ENCODE measurements around the gene DRC1.
"Not testable (repeated sequence)": the region's sequence is repeated elsewhere in the genome, so short reads cannot be mapped to it uniquely, and the experiment has no call there.

Gene DRC1

GRCh38 chr2:26463244-26464192 is 61.8 kb downstream of the DRC1 start:
- no peak for DNase-seq (ENCODE audit: low spot score)

GRCh38 chr2:26464390-26465265 is 62.9 kb downstream of the DRC1 start:
- no peak for DNase-seq (ENCODE audit: low spot score)

- no peak for DNase-seq (ENCODE audit: low spot score)
These were observed 63.7 kb downstream of the DRC1 start for GRCh38 chr2:26465266-26465925.

GRCh38 chr2:26465981-26466471 is 64.3 kb downstream of the DRC1 start:
- no peak for DNase-seq (ENCODE audit: low spot score)

GRCh38 chr2:26466662-26467310 is 65.1 kb downstream of the DRC1 start:
- no peak for DNase-seq (ENCODE audit: low spot score)

GRCh38 chr2:26468544-26468943 is 66.8 kb downstream of the DRC1 start:
- DNase-seq (ENCODE audit: low spot score) = not testable (repeated sequence)

GRCh38 chr2:26469092-26469710 is 67.5 kb downstream of the DRC1 start:
- peak; percentile 75 for DNase-seq (ENCODE audit: low spot score)

GRCh38 chr2:26469955-26470354 is 68.2 kb downstream of the DRC1 start:
- DNase-seq (ENCODE audit: low spot score) = no peak

- no peak for DNase-seq (ENCODE audit: low spot score)
These were observed 69.0 kb downstream of the DRC1 start for GRCh38 chr2:26470601-26471260.

GRCh38 chr2:26471289-26471688 is 69.6 kb downstream of the DRC1 start:
- DNase-seq (ENCODE audit: low spot score) = no peak

- no peak for DNase-seq (ENCODE audit: low spot score)
These were observed 70.3 kb downstream of the DRC1 start for GRCh38 chr2:26471766-26472706.

- no peak for DNase-seq (ENCODE audit: low spot score)
These were observed 71.3 kb downstream of the DRC1 start for GRCh38 chr2:26472821-26473655.

- no peak for DNase-seq (ENCODE audit: low spot score)
These were observed 72.1 kb downstream of the DRC1 start for GRCh38 chr2:26473796-26474195.

GRCh38 chr2:26474261-26474785 is 72.6 kb downstream of the DRC1 start:
- no peak for DNase-seq (ENCODE audit: low spot score)

GRCh38 chr2:26475037-26475436 is 73.3 kb downstream of the DRC1 start:
- no peak for DNase-seq (ENCODE audit: low spot score)

- no peak for DNase-seq (ENCODE audit: low spot score)
These were observed 74.2 kb downstream of the DRC1 start for GRCh38 chr2:26475832-26476501.

GRCh38 chr2:26477126-26477910 is 75.6 kb downstream of the DRC1 start:
- no peak for DNase-seq (ENCODE audit: low spot score)

Measured in hematopoietic multipotent progenitor cell treated with erythropoietin and hydrocortisone succinate and interleukin-3 and kit ligand, for 15 days (in vitro differentiated cells).